GM19328 (cell line): ENCODE data around the gene CDH16.
"Not testable (repeated sequence)": the region's sequence is repeated elsewhere in the genome, so short reads cannot be mapped to it uniquely, and the experiment has no call there.

Experiments
- ATAC-seq: cut with Tn5 transposase; IDR thresholded peaks from one replicate; pipeline ENCODE4 v1.9.1; 2021; ENCODE audit warnings: mild to moderate bottlenecking, moderate library complexity; ENCODE audit not compliant: unreplicated experiment

Gene CDH16

GRCh38 chr16:66898933-66899309 is 19.8 kb downstream of the CDH16 start:
- ATAC-seq, result no peak

DNA sequence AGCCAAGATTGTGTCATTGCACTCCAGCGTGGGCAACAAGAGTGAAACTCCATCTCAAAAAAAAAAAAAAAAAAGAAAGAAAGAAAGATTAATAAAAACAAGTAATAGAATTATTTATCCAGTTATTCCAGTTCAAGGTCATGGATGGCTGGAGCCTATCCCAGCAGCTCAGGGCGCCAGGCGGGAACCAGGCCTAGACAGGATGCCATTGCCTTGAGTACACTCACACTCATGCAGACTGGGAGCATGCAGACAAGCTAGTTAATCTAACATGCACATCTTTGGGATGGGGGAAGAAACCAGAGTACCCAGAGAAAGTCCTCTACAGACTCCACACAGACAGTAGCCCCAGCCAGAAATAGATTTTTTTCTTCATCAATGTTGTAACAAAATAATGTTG is 20.5 kb downstream of the CDH16 start:
- no peak for ATAC-seq

DNA sequence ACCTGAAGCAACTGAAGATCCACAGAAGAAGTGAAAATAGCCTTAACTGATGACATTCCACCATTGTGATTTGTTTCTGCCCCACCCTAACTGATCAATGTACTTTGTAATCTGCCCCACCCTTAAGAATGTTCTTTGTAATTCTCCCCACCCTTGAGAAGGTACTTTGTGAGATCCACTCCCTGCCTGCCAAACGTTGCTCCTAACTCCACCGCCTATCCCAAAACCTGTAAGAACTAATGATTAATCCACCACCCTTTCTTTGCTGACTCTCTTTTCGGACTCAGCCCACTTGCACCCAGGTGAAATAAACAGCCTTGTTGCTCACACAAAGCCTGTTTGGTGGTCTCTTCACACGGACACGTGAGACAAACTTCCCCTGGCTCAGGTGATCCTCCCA is 22.0 kb downstream of the CDH16 start:
- not testable (repeated sequence) for ATAC-seq

GRCh38 chr16:66895999-66896398 is 22.7 kb downstream of the CDH16 start:
- ATAC-seq, result no peak

GRCh38 chr16:66895689-66895979 is 23.1 kb downstream of the CDH16 start:
- no peak for ATAC-seq

- no peak for ATAC-seq
Observed at GRCh38 chr16:66894948-66895688, 23.6 kb downstream of the CDH16 start.

DNA sequence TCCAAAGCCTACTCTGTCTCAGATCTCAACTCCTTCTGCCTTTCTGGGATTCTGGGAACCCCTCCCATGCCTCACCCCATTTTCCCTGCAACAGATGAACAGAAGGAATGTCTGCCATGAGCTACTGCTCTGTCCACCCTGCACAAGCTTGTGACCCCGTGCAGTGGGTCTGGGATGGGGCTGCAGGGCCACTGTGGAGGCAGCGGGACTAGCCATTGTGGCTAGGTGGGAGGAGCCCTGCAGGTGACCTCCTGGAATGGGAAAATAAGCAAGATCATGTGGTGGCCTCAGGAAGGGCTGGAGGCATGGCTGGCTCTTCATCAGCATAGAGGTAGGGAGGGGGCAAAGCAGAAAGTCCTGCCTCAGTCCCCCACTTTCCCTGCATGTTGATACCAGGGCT is 24.6 kb downstream of the CDH16 start:
- ATAC-seq, result no peak

DNA sequence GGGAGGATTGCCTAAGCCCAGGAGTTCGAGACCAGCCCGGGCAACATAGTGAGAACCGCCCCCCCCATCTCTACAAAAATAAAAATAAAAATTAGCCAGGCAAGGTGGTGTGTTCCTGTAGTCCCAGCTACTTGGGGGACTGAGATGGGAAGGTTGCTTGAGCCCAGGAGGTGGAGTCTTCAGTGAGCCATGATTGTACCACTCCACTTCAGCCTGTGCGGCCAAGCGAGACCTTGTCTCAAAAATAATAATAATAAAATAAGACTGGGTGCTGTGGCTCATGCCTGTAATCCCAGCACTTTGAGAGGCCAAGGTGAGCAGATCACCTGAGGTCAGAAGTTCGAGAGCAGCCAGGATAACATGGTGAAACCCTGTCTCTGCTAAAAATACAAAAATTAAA is 26.9 kb downstream of the CDH16 start:
- ATAC-seq, result no peak

- ATAC-seq, result no peak
Observed at GRCh38 chr16:66891360-66891759, 27.3 kb downstream of the CDH16 start.

- ATAC-seq, result no peak
Observed at GRCh38 chr16:66890799-66891198, 27.9 kb downstream of the CDH16 start.

- ATAC-seq, result no peak
Observed at GRCh38 chr16:66889622-66890021, 29.1 kb downstream of the CDH16 start.

DNA sequence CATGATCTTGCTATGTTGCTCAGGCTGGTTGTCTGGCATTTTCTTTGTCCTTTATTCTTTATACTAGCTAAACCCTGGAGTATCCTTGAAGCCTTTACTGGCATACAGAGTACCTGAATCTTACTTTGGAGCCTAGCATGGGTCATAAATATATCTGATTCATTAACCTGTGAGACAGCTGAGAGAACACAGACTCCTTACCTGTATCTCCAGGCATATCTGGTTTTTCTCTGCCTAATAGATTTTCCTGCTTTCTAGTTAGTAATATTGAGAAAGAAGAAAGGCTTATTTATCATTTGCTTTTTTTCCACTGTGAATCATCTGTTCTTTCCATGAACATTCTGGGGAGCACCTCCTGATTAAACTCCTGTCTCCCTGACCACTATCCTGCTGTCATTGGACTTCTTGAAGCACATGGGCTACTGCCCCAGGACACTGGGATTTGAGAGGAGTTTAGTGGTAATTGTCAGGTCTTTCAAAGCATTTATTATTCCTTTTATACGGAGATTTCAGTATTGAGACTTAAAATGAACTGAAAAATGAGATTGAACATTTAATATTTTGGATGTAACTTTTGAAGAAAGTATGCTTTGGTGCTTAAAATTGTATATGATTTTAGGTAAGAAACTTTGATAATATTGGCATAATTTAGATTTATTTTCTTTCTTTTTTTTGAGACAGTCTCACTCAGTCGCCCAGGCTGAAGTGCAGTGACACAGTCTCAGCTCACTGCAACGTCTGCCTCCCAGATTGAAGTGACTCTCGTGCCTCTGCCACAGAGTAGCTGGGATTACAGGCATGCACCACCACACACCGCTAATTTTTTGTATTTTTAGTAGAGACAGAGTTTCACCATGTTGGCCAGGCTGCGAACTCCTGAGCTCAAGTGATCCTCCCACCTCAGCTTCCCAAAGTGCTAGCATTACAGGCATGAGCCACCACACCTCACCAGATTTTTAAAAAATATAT is 29.8 kb downstream of the CDH16 start:
- ATAC-seq, result no peak

GRCh38 chr16:66886914-66887313 is 31.8 kb downstream of the CDH16 start:
- no peak for ATAC-seq

GRCh38 chr16:66886321-66886720 is 32.4 kb downstream of the CDH16 start:
- no peak for ATAC-seq

GRCh38 chr16:66885491-66885890 is 33.2 kb downstream of the CDH16 start:
- no peak for ATAC-seq

GRCh38 chr16:66882702-66883101 is 36.0 kb downstream of the CDH16 start:
- no peak for ATAC-seq

- ATAC-seq, result no peak
Observed at GRCh38 chr16:66881964-66882508, 36.6 kb downstream of the CDH16 start.

GRCh38 chr16:66881560-66881959 is 37.1 kb downstream of the CDH16 start:
- ATAC-seq, result no peak

DNA sequence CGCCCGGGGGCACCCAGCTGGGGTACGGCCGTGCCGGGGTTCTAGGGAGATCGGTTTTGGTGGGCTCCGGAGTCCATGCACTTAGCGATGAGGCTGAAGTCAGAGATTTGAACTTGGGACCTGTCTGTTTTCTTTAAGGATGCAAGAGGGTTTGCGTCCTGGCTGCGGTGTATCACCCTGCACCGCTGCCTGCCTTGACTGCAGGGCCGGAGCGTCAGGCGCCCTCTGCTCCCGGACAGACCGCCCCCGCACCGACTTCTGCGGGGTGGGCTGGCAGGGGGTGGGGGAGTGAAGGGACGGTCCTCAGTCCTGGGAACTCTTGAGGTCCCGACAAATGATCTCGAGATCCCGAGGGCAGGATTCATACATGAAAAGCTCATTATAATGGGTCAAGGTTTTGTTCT is 37.7 kb downstream of the CDH16 start:
- peak; percentile 8 for ATAC-seq

GRCh38 chr16:66880288-66881013 is 38.2 kb downstream of the CDH16 start, which contains the start of gene PDP2:
Gene PDP2, plus strand, starts transcription at chr16:66880515. Its CDS starts 3,770 bp downstream, at chr16:66884285.
- ATAC-seq, result peak; percentile 92

GRCh38 chr16:66878067-66878466 is 40.6 kb downstream of the CDH16 start:
- ATAC-seq, result no peak
